GM19193 (cell line): Measurements from ENCODE around the gene HADH.

ENCODE experiments used
- POLR2A ChIP-seq: IDR thresholded peaks from 4 replicates; pipeline ENCODE4 v1.6.1; 2011; ENCODE audit not compliant: insufficient read depth, insufficient read length; ENCODE audit errors: extremely low read depth

Gene HADH

DNA sequence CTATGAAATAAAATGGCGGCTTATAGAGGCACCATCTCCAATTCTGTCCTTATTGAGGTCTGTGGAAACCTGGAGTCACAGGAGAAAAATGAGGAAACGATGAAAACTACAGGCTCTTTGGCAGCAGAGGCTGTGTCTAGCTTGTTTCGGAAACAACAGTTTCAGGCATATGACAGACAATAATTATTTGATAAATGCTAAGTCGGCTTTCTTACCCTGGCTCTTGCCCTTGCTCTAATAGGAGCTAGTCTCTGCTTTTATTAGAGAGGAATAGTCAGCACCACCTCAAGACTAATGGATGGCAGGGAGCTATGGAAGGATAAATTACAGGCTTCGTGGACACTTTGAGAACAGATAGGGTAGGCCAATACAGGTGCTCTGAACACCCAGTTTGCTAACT is 24.3 kb downstream of the HADH start:
- no peak for TF ChIP-seq POLR2A

DNA sequence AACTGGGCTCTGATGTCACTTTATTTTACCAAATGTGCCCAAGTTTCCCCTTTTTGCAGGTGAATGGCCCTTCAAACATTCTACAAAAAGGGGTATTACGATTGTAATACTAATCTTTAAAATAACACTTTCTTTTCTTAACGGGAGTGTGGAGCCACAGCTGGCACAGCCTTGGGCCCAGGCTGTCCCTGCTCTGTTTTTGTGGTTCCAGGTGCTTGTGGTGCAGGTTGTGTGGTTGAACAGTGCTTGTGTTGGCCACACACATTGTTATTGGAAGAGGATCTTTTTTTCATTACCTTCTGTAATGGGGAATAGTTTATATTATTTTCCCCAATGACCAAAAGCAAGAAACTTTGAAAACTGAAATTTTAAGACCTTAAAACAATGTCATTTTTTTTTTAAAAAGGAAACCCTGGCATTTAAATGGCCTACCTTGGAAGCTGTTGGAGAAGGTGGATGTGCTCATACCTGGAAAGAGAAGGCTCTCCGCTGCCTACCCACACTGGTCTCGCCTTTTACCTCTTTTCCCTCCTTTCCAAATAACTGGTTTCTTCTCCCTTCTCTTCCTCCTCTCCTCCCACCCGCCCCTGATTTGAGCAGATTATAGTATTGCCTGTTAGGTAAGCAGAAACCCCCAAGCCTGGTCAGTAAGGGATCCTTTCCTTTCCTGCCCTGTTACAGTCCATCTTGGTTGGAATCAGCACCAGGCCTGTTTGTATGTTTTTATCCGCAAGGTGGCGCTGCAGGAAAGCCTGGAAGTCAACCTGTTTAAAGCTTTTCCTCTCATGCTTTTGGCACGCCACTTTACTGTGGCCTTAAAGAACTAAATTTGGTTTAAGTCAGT is 28.6 kb downstream of the HADH start:
- no peak for TF ChIP-seq POLR2A

DNA sequence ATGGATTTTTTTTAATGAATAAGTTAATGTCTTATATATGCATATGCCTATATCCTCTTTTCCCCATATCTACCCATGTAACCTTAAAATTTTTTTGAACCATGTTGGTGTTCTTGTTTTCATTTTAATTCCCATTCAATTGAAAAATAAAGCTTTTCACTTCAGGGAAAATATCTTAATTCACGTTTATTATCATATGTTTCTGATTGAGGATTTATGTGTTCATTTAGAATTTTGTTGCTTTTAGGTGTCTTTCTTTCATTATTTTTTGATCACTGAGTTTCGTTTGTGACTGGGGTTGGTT is 29.1 kb downstream of the HADH start:
- TF ChIP-seq POLR2A, result no peak

DNA sequence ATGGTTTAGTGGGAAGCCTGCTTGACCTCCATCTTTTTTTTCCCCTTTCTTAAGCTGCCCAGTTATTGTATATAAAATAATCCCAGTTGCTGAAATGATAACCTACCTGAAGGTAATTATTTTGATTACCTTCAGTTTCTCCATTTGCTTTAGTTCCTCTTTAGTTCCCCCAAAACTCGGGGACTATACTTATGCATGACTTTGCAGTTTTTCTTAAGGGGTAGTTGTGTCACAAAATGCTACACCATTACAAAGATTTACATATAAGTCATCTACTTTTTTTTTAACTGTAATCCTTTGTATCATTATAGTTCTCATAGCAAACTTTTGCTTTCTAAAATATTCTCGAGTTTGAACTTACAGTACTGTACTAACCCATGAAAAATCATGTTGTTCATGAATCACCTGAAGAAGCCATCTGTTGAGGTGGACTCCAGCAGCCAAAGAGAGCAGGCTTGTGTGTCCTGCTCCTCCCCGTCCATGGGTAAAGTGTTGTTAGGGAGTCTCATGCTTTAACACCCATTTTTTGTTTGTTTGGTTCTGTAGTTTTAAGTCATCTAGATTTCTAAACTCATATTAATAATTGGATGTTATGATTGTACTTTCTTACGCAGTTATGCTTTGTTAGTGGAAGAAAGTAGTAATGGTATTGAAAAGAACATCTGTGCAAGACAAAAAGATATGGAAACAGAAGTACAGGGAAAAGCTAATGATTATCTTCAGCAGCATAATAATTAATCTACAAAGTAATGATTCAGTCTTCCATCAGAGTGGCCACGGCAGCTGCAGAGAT is 34.6 kb downstream of the HADH start:
- TF ChIP-seq POLR2A, result no peak

DNA sequence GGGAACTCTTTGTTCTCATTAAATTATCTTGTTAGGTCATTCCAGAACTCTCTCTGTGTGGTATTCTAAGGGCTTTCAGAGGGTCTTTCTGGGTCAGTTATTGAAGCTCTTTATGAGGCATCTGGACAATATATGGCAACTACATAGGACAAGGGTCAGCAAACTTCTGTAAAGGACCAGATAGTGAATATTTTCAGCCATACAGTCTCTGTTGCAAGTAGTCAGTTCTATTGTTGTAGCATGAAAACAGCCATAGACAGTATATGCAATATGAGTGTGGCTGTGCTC is 35.1 kb downstream of the HADH start:
- TF ChIP-seq POLR2A, result no peak

DNA sequence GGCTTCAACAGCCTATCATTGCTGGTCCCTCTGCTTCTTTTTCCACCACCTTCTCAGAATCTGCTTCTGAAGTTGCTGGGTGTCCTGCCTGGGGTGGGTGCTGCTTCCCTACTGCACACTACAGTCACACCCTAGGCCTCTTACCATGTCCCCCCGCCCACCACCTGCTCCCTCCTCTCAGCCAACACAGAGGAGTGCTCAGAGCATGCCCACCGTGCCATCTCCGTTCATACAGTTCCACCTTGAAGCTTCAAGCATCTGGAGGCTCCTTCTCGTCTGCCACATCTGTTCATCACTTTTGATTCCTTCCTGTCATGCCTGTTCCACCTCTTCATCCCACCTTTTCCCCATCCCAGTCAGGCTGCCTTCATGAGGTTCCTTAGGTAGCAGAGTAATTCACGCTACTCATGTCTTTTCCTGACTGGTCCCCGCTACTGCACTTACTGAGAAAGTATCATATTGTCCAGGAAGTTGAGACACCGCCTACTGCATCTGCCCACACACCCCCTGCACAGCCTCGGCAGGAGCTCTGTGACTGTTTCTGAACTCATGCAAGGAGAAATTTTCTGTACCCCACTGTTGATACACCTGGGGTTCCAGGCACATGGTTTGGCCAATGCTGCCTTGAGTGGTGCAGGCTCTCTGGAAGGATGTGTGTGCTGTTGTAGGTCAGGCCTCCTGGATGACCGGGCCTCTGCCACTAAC is 39.5 kb downstream of the HADH start:
- TF ChIP-seq POLR2A, result no peak

DNA sequence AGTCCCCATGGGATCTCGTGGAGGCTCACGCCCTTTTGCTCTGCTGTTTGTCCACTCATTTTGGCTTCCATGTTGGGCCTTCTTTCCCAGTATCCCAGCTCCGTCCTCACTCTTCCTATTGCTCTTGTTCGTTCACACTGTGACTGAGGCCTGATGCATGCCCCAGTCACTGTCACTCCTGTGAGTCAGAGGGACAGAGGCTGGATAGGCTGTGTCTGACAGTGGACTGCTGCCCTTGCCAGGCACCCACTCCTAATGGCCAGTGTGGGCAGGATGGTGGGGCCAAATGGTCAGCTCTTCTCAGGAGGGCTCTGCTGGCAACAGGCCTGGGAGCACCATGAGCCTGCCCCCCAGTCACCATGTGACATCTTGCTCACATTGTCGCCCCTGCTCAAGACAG is 40.0 kb downstream of the HADH start:
- no peak for TF ChIP-seq POLR2A

DNA sequence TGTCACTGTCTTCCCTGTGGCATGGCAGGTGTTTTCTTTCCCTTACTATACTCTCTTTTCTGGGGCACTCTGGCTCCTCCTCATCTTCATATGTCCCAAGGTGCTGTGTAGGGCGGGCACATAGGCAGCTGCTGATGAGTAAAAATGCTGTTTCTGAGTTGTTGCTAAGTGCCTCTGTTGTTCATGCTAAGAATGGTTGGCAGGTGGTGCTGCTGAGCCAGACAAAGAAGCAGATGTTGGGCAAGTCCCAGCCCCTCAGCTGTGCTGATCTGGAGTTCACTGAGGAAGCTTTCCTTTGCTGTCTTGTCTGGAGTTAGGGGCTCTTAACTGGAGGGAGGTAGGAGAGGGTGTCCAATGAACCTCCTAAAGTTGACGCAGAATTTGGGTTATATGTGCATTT is 40.6 kb downstream of the HADH start:
- TF ChIP-seq POLR2A, result no peak

DNA sequence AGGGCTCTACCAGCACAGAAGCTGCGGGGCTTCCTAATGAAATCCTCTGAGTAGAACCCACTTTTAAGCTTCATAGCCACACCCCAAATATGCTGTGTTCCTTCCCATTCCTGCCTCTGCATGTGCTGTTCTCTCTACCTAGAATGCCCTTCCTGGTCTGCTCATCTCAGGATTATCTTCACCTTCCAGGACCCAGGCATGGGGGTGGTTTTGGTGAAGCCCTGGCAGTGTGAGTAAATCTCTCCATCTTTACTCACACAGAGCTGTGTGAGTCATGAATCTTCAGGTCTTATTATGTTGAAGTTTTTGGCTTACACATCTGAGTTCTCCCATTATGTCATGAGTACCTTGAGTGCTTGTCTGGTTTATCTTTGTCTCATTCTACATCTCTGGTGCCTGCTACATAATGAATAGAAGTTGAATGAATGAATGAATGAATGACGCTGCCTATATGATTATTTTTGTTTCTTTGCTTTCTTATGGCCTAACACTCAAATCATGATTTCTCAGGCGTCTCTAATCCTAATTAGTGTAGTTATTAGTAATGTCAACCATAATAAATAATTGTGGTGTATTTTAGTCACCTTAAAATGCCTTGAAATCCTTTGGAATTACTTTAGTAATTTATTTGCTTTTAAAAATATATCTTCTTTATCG is 41.9 kb downstream of the HADH start:
- no peak for TF ChIP-seq POLR2A

DNA sequence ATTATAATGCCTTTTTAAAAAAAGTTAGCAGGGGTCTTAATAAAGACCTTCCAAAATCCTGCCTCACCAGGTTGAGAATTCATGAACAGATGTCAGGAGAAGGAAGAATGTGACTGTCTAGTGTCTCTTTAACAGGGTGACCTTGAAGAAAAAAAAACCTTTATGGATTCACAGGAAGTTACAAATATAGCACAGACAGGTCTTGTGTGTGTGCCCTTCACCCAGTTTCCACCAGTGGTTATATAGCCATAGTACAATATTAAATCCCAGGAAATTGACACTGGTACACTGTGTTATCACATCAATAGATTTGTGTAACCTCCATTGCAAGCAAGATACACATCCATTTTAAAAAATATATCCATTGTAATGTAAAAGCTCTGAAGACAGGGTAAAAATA is 43.7 kb downstream of the HADH start:
- TF ChIP-seq POLR2A, result no peak

DNA sequence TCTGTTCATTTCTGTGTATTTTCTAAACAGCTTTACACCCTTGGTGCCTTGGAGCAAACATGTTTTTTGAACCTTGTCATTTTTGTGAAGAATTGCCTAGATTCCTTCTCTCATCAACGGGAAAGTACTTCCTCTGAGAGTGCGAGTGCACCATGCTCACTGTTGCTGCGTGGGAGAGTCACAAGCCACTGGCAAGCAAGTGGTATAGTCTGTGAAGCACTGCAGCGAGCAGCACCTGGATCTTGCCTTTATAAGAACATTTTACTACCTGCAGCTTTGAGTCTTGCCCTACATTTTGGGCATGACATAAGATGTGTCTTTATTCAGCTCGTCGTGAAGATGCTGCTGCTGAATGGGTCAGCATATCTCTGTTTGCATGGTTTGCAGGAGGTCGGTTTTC is 44.9 kb downstream of the HADH start:
- no peak for TF ChIP-seq POLR2A

DNA sequence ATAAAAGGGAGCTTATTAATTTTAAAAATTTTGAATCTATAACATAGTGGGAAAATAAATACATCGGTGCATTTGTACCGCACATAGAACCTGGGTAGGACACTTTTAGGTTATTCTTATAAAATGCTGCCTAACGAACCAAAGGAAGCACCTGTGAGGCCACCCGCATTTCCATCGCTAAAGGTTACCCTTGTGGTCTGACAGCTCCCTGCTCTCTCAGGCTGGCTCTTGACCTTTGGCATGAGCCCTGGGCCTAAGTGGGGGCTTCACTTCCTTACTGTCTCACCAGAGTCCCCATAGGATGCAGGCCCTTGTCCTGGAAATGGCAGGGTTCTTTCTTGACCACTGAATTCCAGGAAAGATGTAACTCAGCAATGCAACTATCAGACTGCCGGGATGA is 46.0 kb downstream of the HADH start:
- no peak for TF ChIP-seq POLR2A

DNA sequence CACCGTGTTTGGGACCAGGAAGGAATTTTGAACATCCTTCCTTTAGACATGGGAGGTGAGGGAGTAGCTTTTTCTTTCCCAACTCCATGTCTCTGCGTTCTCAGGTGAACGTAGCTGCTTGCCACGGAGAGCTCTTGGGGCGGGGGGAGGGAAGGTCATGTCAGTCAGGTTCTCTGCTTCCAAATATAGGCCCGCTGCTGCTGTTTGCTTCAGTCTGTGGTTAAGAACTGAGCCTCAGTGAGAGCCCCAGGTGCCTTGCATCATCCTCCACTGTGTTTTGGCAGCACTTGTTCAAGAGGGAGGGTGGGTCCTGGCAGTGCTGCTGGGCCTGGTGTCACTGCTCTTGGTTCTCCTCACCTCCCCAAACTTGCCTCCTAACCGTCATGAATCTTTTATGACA is 46.5 kb downstream of the HADH start:
- no peak for TF ChIP-seq POLR2A

DNA sequence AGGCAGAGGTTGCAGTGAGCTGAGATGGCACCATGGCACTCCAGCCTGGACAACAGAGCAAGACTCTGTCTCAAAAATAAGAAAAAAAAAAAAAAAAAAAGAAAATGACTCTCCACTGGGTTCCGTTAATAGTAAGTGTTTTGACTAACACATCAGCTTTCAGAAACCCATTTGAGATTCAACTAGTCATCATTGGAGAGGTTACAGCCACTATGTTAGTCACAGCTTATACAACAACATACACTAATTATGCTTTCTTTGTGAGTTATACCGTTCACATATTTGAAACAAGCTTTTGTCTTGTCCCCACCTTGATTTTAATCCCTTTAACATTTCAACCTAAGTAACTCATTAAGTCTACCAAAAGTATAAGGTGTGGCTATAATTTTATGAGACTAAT is 48.2 kb downstream of the HADH start:
- TF ChIP-seq POLR2A, result no peak

DNA sequence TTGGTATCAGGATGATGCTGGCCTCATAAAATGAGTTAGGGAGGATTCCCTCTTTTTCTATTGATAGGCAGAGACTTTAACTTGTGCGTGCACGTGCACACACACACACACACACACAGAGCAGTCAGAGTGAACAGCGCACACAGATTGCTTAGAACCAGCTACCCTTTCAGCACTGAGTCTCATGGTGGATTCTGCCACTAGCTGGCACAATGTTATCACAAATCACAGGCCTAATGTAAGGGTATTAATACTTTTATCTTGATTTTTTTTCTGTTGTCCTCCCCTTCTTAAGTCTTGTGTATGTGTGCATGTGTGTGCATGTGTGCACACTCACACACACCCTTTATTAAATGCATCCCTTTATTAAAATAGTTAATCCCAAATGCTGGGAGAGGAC is 53.2 kb downstream of the HADH start:
- TF ChIP-seq POLR2A, result no peak
